Vagina (tissue), 2 donors: Measurements from ENCODE around the gene RGS10.

Experiments
- POLR2A ChIP-seq, 2 donors: fragments of 450-650 bp; IDR thresholded peaks; one replicate each; pipeline ENCODE4 v1.6.1; 2017; ENCODE audit warnings: antibody characterized with exemption in 2 of 2, mild to moderate bottlenecking in 2 of 2, moderate library complexity in 2 of 2
- POLR2AphosphoS5 ChIP-seq, 2 donors: sonication (generic); formaldehyde crosslinking; IDR thresholded peaks; one replicate each; pipeline ENCODE4 v1.9.0; 2017; ENCODE audit warnings: antibody characterized with exemption in 2 of 2, mild to moderate bottlenecking in 2 of 2, low read depth in 1 of 2; ENCODE audit not compliant: insufficient read depth in 1 of 2

- TF ChIP-seq POLR2A (IDR thresholded peaks at IDR 0.05) (no peak), POLR2AphosphoS5 (IDR thresholded peaks at IDR 0.05; ENCODE audit: insufficient read depth in 1 of 2, low read depth in 1 of 2) (no peak)
Measured at GRCh38 chr10:119450606-119451299, 91.8 kb downstream of the RGS10 start.
